ENCODE data around the gene ZNF460.
A peak's percentile ranks its signal among the peaks of the same experiment; 100 is the strongest.

ZNF460 gene

DNA sequence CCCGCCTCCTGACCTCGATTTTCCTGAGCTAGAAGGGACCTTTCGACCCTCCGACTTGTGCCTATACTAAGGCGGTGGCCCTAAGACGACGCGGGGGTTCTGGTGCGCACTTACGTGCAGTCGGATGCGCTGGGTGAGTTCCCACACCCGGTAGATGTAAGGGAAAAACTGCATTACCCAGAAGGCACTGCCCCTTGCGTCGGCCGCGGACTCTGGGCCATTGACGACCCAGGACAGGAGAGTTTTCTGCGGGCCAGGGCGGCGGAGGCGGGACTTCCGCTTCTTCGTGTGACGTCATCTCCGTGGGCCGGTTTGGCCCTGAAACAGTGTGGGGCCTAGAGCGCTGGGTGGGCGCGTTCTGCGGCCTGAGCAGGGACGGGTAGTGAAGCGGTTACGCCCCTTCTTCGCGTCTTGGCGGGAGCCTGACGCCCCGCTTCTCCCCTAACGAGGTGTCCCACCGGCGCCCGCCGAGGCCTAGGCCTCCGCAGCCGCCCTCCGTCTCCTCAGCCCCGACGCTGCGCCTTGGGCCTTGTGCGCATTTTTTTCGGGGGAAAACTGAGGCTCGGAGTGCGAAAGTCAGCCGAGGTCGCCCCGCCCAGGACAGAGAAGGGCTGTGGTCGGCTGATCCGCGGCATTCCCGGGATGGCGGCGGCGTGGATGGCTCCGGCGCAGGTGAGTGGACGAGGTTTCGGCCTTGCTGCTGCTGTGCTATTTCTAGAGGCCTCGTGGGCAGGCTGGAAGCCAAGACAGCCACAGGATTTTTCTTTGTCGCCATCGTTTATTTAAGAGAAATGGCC is at the start of gene ZNF460:
Gene ZNF460, plus strand, starts transcription at position 321 of the 797 bp plus-strand sequence. Its CDS starts 322 bp downstream, at position 643.
- H3K27ac ChIP-seq = peak within 1 kb of the TSS; percentile 85
- TF ChIP-seq ZFX (IDR thresholded peaks at IDR 0.05) = peak; percentile 99
- TF ChIP-seq, protein P1, sequence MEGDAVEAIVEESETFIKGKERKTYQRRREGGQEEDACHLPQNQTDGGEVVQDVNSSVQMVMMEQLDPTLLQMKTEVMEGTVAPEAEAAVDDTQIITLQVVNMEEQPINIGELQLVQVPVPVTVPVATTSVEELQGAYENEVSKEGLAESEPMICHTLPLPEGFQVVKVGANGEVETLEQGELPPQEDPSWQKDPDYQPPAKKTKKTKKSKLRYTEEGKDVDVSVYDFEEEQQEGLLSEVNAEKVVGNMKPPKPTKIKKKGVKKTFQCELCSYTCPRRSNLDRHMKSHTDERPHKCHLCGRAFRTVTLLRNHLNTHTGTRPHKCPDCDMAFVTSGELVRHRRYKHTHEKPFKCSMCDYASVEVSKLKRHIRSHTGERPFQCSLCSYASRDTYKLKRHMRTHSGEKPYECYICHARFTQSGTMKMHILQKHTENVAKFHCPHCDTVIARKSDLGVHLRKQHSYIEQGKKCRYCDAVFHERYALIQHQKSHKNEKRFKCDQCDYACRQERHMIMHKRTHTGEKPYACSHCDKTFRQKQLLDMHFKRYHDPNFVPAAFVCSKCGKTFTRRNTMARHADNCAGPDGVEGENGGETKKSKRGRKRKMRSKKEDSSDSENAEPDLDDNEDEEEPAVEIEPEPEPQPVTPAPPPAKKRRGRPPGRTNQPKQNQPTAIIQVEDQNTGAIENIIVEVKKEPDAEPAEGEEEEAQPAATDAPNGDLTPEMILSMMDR (conservative IDR thresholded peaks at IDR 0.05) = no peak

DNA sequence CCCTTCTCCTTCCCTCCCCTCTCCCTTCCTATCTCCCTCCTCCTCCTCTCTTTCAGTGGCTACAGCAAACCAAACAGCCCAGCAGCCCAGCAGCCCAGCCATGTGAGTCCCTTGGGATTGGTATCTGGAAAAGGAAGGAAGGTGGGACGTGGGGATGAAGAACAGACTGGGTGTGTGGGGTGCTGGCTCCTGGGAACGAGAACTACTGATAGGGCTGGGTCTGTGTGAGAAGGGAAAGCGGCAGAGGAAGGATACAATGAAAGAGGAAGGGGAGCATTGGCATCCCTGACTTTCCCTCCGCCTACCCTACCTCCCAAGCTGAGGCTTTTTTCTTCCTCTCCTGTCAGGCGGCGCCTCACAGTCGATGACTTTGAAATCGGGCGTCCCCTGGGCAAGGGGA is 48.6 kb upstream of the ZNF460 start:
- TF ChIP-seq, protein P1 (conservative IDR thresholded peaks at IDR 0.05) = no peak
- TF ChIP-seq ZFX (IDR thresholded peaks at IDR 0.05) = no peak
- no peak overlapping the region for H3K27ac ChIP-seq

DNA sequence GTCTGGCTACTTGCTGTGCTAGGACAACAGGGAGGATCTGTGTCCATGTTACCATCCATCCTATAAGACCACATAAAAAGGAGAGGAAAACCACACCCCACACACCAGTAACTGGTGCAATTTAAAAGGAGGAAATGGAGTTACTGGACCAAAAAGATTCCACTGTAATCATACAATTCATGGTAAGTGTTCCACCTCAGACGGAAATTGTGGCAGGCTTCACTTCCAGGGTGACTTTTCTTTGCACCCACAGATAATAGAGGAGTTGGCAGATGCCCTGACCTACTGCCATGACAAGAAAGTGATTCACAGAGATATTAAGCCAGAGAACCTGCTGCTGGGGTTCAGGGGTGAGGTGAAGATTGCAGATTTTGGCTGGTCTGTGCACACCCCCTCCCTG is 47.1 kb upstream of the ZNF460 start:
- no peak for TF ChIP-seq ZFX (IDR thresholded peaks at IDR 0.05)
- TF ChIP-seq, protein P1 (conservative IDR thresholded peaks at IDR 0.05) = no peak
- H3K27ac ChIP-seq = no peak overlapping the region

DNA sequence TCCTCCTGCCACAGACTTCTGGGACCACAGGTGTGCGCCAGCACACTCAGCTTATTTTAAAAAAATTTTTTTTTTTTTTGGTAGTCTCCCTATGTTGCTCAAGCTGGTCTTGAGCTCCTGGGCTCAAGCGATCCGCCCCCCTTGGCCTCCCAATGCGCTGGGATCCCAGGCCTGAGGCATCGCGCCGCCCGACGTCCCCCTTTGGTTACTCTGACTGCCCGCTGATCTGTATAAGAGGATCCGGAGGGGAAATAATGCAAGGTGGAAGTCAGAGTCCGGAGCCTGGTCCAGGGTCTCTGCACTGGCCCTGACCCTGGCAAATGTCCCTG is 40.3 kb upstream of the ZNF460 start:
- H3K27ac ChIP-seq = peak overlapping the region; percentile 83

DNA sequence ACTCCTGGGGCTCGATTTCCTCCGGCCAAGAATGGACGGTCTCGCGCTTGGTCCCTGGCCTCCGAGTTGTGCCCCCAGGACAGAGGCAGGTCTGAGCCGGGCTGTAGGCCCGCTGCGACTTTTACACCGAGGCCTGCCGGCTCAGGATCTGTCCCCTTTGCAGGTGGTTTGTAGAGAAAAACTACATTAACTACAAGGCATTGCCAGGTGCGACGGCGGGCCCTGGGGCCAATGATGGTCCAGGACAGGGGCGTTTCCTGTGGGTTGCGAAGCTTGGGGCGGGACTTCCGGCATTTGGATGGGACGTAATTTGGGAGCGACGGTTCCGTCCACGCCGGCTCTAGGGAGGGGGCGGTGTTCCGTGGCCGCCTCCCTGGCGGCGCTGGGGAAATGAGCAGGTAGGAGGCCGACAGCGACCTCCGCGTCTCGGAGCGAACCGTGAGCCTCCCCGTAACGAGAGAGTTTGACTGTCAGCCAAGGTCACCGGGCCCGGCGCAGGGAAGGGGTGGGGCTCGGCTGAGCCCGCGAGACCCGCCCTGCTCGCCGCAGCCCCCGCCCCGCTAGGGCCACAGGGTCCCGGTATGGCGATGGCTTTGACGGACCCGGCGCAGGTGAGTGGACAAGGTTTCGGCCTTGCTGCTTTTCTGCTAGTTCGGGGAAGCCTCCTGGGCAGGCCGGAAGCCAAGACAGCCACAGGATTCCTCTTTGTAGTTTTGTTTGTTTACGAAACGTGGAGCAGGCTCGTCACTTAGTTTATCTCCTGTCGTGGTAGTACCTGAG is 39.8 kb upstream of the ZNF460 start, which contains the start of gene ZNF805:
Gene ZNF805, plus strand, starts transcription at position 322 of the 780 bp plus-strand sequence. Its CDS starts 260 bp downstream, at position 582.
- TF ChIP-seq ZFX (IDR thresholded peaks at IDR 0.05) = peak; percentile 68
- TF ChIP-seq, protein P1 (conservative IDR thresholded peaks at IDR 0.05) = no peak
- peak within 1 kb of the TSS; percentile 83 for H3K27ac ChIP-seq

More for the DNA sequence above, 40.3 kb upstream of the ZNF460 start:
- TF ChIP-seq ZFX (IDR thresholded peaks at IDR 0.05) = no peak
- TF ChIP-seq, protein P1 (conservative IDR thresholded peaks at IDR 0.05) = no peak

DNA sequence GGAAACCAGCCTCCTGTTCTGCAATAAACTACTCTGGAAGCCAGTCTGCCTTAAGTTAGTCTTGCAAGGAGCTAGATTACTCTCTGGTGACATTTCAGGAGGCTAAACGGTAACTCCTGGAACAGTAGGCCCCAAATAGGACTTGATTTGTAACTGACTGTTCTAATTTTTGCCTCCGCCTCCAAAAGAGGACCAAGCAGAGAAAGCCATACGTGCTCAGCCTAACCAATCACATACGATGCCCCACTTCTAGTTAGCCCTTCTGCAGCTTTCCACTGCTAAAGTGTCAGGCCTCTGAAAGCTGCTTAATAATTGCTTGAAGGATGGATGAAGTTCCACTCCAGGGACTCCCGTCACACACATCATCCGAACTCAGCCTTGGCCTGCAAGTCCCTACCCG is 39.1 kb upstream of the ZNF460 start:
- no peak for TF ChIP-seq ZFX (IDR thresholded peaks at IDR 0.05)
- TF ChIP-seq, protein P1 (conservative IDR thresholded peaks at IDR 0.05) = no peak
- H3K27ac ChIP-seq = peak overlapping the region; percentile 83

DNA sequence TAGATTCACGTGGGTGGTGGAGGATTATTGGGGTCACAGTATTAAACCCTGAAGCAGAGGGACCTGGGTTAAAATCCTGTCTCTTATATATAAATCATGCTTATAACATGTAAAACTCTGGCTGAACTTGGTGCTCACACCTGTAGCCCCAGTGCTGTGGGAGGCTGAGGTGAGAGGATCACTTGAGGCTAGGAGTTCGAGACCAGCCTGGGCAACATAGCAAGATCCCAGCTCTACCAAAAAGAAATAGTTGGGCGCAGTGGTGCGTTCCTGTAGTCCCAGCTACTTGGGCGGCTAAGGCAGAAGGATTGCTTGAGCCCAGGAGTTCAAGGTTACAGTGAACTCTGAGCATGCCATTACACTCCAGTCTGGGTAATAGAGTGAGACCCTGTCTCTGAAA is 37.5 kb upstream of the ZNF460 start:
- H3K27ac ChIP-seq = no peak overlapping the region
- TF ChIP-seq, protein P1 (conservative IDR thresholded peaks at IDR 0.05) = no peak
- no peak for TF ChIP-seq ZFX (IDR thresholded peaks at IDR 0.05)

All from C4-2B (cell line).